ENCODE data around the gene CNTNAP5.

Gene CNTNAP5

DNA sequence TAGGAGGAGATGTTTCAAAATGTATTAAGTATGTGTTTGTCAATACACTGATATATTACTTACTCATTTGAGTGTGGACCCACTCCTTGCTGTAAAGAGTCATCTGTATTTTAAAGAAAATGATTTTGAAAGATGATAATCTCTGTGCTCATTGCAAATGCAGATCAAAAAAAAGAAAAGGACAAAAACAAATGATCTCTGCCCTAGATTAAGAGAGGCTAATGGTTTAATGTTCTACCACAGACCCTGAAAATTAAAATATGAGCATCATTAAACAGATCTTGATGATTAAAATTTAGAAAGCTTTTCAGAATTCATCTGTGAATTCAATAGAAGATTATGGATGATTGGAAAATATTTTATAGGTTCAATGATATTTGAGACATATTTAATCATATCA lies 136.5 kb downstream of the CNTNAP5 start:
- DNase-seq: no peak

DNA sequence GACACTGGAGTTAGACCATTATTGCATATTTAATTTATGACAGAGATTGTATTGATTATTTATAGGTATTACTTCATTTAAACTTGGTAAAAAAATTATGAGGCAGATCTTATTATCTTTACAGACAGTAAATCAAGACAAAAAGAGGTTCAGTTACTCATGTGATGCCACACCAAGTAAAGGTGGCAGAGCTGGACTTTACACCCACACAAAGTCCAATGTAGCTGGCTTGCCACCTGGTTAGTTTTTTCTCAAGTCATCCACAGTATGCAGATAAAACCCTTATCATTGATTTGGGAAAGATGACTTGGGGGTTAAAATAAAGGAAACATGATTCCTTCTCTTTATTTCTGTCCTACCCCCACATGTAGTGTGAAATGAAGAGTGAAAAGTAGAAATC lies 137.2 kb downstream of the CNTNAP5 start:
- DNase-seq: no peak

DNA sequence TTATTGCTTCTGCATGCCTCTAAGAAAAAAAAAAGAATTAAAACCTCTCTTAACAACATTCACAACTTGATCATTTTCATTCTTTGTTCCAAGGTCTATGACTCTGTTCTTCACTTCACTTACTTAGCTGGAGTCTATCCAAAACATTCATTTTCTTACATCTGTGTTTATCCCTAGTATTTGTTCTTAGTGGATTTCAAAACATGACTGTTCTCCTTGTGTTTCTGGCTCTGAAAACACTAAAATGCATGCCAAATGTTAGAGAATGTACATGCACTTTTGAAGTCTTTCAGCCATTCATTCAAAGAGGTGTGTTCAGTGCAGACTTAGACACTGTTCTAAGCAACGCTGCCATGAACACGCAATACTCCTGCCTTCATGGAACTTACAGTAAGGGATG lies 138.8 kb downstream of the CNTNAP5 start:
- no peak for DNase-seq

DNA sequence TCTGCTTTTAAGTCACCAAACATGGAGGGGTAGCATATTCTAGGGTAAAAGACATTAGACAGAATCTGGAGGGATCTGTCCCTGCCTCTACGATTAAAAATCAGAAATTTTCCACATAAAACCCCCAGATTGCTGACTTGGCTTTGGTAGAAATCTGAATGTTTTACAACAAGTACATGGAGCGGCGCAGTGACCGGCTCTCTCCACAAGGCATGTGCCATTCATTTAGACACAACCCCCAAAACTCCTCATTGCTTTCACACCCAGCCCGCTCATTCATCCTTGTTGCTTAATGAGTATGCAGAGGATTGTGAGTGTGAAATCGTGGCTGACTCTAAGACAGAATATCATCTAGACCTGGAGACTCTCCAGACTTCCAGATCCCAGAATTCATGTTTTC lies 140.6 kb downstream of the CNTNAP5 start:
- no peak for DNase-seq

DNA sequence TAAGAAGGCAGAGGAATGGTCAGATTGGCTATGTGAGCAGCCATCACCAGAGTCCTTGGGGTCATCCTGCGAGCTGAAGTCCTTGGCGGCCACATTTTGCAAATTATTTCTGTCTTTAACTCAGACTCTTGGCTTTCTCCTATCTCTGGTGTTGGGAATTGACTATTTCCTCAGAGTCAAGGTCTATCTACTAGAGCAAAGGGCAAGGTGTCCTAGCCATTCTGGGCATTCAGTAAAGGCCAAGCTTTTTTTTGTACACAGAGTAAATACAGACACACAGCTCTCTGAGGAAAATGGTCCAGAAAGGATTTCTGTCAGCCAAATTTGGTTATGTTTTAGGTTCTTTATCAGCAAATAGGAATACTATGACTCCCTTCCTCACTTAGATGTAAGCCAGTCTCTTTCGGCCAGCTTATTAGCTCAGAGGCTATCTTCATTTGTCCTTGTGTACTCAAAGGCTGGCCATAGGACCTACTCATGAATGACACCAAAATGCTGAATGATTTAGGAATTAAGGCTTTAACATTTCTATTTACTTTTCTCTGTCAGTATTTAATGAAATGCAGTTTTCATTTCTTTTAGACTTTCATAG lies 146.5 kb downstream of the CNTNAP5 start:
- no peak for DNase-seq

DNA sequence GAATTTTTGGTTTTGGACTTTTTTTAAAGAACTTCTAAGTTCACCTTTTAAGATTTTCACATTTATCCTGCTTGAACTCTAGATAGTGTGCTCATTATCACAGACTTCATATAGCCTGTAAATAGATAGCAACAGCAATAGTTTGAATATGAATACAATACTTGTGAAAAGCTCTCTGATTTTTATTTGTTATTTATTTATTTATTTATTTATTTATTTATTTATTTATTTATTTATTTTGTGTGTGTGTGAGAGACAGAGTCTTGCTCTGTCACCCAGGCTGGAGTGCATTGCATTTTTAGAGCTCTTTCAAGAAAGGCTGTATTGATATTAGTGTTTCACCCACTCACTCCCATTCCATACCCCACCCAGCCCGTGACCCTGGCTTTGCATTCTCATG lies 153.6 kb downstream of the CNTNAP5 start:
- no peak for DNase-seq

DNA sequence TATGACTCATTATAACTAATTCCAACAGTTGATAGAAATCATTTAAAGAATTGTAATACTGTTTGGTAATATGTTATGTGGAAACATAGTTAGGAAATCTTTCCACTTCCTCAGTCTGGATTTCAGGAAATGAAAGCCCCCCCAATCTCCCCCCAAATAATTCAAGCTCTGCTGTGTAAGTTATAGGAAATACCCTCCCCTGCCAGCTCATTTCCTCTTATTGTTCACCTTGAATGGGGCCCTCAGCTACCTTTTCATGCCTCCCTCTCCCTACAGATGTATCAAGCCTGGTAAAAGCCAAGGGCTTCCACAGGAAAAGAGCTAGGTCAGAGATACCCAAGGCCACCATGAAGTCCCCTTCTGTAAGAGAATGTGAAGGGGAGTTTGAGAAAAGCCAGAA lies 155.5 kb downstream of the CNTNAP5 start:
- no peak for DNase-seq

DNA sequence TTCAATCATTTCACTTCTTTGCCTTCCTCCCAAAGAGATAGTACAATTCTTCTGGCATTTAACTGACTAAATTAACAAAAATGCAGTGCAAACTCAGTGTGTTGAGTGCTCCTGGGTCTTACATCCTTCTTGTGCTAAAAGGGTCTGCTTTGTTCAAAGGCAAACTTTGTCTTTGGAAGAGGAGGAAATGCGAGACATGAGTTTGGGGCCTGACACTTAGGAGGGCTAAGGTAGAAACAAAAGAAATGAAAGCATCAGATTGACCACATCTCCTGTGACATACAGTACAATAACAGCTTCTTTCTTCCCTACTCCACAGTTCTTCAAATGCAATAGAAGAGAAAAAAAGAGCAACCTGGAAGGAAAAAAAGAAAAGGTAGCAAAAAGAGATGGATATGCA lies 161.7 kb downstream of the CNTNAP5 start:
- DNase-seq: no peak

DNA sequence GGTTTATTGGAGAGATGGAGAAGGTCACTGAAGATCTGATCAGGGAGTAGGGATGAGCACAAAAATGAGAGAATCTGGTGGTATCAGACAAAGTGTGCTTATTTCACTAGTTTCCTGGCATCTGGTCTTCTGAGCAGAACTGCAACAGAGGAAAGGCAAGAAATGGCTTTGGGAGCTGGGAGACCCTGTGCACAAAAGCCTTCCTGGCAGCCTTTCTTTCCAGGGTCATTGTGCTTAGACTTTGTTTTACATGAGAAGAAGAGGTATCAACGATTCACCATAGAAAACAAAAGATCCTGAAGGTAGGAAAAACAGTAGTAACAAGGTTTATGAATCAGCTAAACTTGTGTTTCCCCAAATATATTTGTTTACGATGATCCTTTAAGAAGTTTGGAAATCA lies 162.9 kb downstream of the CNTNAP5 start:
- DNase-seq: no peak

DNA sequence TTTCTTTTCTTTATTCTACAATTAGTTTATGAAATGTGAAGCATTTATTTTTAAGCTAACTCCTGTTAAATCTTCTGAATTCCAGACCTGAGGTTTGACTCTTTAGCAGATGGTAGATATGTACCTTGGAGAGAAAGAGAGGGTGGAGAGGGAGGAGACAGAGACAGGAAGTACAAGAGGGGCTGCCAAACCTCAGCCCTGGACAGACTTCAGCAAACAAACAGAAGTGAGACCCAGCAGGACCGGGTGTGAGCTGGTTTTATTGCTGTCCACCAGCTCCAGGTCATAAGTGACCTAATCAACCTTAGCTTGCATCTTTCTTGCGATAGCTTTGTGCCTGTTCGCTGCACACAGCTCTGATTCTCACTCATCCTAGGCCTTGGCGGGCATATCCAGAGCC lies 168.6 kb downstream of the CNTNAP5 start:
- no peak for DNase-seq

DNA sequence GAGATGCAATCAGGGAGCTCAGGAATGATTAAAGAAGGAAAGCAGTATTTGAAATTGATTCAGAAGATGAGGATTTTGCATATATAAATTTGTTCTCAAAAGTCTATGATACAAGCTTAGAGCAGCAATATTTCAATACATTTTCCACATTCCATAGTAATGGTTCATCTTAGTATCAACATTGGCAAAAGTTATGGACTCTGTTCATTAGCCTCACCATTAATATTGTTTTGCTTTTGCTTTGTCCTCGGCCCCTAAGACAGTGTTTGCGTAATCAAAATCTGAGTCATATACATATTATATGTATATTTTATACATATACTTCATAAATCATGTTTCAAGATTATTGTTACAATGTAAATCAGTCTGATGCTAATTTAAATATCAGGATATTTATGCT lies 176.6 kb downstream of the CNTNAP5 start:
- DNase-seq: no peak

DNA sequence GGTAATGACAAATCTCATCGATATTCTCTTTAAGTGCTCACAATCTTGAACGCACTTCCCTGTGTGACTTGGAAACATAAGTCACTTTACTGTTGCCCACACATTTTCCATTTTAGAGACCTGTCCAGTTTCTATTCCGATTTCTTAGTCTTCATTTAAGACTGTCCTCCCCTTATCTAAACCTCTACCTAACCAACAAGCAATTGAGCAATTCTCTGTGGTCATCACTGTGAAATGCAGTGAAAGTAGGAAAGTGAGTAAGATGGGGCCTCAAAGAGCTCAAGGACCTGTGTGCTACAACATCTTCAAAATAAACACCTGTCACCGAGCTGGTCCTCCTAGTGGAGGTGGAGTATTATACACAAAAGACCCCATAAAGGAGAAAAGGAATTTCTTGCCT lies 184.4 kb downstream of the CNTNAP5 start:
- no peak for DNase-seq

DNA sequence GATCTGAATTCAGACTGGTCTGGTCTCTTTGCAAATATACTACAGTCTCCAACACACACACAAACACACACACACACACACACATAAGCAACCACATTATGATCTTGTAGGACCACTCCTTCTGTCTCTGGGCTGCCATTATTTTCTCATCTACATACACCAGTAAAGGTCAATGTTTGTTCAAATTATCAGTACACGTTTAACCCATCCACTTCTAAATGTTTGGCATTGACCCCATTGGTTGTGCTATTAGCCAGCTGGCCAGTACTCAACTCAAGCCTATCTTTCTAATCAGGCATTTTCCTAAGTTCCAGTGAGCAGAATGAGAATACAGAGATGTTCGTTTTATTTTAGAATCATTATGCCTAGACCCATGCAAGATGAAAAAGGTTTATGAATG lies 186.4 kb downstream of the CNTNAP5 start:
- no peak for DNase-seq

DNA sequence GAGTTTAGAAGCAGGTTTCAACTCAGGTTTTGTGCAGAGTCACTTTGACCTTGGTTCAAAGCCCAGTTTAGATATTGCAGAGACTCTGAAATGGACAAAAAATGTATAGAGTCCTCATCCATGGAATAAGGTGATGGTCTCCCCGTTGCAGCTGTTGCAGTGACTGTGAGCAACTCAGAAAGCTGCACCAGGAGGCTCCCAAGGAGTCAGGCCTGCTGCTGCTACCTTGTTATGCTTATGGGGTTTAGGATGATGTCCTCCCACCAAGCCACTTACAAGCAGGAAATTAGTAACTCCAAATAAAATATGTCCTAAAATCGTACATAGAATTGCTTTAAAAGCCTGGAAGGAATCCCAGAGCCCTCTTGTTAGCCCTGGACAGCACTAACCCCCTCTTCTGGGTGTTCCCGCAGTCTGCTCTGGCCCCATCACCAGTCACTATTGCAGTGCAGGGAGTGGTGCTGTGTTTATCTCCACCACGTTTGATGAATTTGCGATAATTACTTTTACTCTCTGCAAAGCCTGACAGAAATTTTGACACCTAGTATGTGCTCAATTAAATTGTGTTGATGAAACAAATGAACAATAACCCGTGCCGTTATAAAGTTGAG lies 189.0 kb downstream of the CNTNAP5 start:
- DNase-seq: no peak

DNA sequence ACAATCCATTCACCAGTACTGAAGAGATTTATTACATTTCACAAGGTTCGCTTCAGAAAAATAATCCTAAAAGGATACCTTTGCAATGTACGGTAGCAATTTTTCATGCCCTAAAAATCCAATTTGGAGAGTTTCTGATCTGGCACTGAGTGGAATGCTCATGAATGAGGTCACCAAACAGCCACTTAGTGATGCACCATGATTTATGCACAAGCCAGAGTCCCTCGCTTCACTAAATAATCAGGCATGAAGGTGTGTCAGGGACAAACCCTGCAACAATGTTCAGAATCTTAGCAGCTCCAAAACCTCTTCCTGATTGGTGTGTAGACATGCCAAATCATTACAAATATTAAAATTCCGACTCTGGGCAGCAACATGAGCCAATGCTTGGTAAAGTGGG lies 221.1 kb downstream of the CNTNAP5 start:
- DNase-seq: no peak

DNA sequence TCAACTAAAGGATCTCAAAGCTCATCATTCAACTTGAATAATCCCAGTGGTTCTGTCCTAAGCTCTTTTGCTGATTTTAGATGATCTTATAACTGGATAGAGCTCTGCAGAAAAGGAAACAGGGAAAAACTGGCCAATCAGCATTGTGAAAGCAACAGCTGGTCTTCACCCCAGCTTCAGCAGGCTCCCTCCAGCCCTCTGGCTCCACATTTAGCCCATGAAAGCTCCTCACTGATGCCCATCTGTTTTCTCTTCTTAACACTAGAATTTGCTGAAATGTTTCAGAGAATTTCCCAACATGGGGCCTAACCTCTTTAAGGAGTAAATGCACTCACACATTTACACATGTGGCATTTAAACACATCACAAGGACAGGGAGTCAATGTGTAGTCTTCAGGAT lies 223.3 kb downstream of the CNTNAP5 start:
- no peak for DNase-seq

DNA sequence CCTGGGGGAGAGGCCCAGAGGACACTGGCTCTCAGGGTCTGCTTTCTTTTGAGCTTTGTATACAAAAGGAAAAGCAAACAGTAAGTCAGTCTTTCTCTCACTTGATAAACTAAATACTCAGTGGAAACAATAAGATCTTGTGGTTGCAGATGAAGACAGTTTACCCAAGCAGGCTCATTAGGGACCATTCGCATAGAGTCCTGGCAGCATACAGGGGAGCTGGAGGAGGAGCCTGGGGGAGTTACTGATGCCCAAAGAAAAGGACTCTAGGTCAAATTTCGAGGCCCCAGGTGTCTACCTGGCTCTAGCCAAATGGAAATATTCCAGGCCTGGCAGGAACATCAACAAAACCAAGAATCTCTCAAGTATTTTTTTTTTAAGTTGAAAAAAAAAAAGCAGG lies 225.3 kb downstream of the CNTNAP5 start:
- DNase-seq: no peak

DNA sequence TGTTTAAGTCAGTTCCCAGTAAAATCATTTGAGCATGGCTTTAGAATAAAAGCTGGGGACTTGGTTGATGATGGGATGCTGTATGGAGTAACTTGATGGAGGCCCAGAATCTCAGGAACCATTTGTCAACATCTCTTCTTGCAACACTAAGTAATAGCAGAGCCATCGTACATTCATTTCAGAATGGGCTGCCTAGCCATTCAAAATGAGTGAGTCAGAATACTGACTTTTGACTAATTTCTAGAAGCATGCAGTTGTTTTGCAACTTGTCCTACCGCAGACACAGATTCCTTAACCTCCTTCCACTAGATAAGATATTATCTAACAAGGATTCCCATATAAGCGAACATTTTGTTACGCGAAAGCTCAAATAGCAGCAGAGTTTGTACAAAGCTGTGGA lies 229.5 kb downstream of the CNTNAP5 start:
- DNase-seq: no peak

DNA sequence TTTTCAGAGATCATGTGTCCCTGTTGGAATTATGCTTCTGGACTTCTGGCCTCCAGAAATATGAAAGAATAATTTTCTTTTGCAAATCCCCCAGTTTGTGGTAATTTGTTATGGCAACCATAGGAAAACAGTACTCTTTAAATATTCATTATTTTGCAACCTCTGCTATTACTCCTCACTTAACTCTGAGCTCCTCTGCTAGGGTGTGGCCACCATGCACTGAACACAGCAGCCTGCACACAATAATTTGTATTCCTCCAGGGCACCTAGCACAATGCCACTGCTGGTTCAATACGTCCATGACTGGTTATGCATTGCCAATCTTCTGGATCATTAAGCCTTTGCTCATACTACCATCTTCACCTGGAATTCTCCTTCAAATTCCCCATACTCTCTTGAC lies 232.0 kb downstream of the CNTNAP5 start:
- no peak for DNase-seq

DNA sequence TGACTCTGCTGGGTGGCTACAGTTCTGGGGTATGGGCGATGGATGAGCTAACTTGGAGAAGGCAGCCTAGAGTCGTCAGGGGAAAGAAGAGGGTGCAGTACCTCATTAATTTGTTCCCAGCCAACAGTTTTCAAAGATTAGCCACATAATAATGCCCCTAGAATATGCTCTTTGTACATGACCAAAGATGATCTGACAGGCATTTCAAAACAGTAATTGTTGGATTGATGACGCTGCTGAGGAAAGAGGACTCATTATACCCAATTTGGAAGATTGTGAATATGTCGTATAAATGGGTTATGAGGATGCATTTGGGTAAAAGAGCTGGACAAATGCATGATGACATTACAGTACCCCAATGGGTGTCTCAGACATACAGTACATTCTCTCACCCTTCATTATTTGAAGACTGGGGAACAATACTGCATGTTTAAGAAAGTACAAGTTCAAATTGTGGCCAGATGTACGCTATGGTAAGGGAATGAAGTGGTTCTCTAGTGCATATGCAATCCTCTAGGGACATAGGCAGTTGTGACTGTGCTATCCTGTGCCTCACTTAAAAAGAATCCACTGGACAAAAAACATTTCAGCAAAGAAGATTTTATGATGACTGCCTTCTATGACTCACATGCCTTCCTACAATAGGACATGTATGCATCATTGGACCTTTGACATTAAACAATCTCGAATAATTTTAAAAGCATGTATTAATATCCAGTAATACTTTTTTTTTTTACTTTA lies 233.2 kb downstream of the CNTNAP5 start:
- no peak for DNase-seq

DNA sequence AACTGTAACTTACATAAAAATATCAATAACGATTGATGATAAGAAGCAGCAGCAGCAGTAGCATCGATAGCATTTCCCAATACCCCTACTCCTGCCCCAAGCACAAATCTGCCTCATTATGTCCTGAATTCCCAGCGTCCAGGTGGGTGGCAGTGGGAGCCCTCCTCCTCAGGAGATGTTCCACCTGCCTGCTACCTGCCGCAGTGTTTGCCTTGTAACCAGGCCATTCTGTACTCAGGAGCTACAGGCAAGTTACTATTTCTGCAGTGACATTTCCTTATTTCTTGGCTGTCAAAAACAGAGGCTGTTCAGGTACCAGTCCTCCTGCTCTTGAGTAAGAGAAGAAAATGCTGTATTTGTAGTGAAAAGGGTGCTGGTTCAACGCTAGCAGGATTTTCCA lies 236.4 kb downstream of the CNTNAP5 start:
- no peak for DNase-seq

DNA sequence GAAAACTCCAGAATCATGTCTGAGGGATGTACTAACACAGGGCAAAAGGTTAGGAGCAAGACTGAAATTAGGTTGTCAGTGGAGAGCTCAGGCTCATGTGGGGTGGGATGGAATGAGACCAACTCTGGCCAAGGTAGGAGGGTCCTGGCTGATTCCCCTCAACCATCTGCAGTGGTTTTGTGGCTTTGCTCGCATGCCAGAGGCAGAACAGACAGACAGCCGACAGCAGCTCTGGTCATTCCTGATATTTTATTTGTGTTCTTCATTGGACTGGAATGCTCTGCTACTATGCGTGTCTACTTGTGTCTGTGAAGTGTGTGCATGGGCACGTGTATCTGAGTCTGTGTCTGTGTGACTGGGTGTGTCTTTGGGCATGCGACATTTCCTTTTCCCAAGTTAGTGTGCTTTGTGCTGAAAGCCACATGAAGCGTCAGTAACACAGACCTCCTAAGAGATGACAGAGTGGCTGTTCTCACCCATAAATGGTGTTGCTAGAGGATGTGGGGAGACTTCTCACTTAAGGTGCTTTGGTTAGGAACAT lies 239.5 kb downstream of the CNTNAP5 start:
- no peak for DNase-seq

DNA sequence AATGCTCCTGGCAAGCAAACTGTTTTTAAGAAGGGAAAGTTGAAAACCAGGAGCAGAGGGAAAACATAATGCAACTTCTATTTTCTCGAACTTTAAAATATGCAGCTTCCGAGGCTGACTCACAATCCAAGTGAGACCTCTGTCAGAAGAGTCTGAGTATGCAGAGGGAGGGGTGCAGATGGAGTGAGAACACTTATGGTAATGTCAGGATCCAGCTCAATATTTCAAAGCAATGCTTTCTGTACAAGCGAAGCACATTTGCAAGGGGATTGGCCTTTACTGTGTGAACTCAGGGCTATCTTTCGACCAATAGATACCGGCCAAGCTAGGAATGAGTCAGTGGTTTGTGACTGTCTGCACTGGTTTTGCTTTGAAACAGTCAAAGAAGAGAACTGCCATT lies 242.7 kb downstream of the CNTNAP5 start:
- DNase-seq: no peak

DNA sequence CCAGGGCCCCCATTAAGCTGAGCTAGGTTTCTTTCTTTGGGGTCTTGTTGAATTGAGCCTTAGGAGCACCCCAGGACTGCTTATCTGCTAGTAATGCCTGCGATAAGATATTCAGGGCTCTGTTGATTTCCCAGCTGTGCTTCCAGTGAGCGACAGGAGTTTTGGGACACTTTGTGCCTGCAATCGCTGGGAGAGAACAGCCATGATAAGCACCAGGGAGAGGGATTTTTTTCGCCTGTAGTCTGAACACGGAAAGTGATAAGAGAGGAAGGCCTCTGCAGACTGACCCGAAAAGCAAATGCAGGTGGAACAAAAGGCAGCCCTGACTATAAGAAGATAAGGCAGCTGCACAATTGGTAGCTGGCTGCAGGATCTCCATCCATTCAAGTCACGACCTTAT lies 244.3 kb downstream of the CNTNAP5 start:
- DNase-seq: no peak

All from T-helper 2 cell (primary cell).